ENCODE results near the gene NR6A1. TPM values are rescaled to one million over a fixed set of nuclear protein-coding genes. Genes with fewer than 3 reads are reported as not detected.

The NR6A1 gene
- total and polyA plus RNA-seq, 2 experiments from 2014 or later, result 44.2 to 139 TPM

- TF ChIP-seq CTCF (conservative IDR thresholded peaks at IDR 0.05; ENCODE audit: low read depth in 2 of 2) (no peak), NANOG (IDR thresholded peaks at IDR 0.05; ENCODE audit: borderline replicate concordance) (no peak), EZH2 (IDR thresholded peaks at IDR 0.05; ENCODE audit: low read depth, unreplicated experiment) (no peak), POLR2AphosphoS5 (IDR thresholded peaks at IDR 0.05; ENCODE audit: low read depth) (no peak), JUNB (IDR thresholded peaks at IDR 0.05; ENCODE audit: unreplicated experiment) (no peak), ZNF331 (CRISPR knock-in tag; IDR thresholded peaks at IDR 0.05; ENCODE audit: low read depth) (no peak), EZH2phosphoT487 (IDR thresholded peaks at IDR 0.05; ENCODE audit: unreplicated experiment) (no peak), ZNF114 (CRISPR knock-in tag; IDR thresholded peaks at IDR 0.05) (no peak), STAT1 (IDR thresholded peaks at IDR 0.05; ENCODE audit: unreplicated experiment) (no peak), CREB1 (CRISPR knock-in tag; IDR thresholded peaks at IDR 0.05; ENCODE audit: low read depth) (no peak)
- TF ChIP-seq, protein P1, sequence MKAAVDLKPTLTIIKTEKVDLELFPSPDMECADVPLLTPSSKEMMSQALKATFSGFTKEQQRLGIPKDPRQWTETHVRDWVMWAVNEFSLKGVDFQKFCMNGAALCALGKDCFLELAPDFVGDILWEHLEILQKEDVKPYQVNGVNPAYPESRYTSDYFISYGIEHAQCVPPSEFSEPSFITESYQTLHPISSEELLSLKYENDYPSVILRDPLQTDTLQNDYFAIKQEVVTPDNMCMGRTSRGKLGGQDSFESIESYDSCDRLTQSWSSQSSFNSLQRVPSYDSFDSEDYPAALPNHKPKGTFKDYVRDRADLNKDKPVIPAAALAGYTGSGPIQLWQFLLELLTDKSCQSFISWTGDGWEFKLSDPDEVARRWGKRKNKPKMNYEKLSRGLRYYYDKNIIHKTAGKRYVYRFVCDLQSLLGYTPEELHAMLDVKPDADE (IDR thresholded peaks at IDR 0.05), result no peak
Observed at GRCh38 chr9:124559871-124560270, 211.2 kb downstream of the NR6A1 start (continued).

DNA sequence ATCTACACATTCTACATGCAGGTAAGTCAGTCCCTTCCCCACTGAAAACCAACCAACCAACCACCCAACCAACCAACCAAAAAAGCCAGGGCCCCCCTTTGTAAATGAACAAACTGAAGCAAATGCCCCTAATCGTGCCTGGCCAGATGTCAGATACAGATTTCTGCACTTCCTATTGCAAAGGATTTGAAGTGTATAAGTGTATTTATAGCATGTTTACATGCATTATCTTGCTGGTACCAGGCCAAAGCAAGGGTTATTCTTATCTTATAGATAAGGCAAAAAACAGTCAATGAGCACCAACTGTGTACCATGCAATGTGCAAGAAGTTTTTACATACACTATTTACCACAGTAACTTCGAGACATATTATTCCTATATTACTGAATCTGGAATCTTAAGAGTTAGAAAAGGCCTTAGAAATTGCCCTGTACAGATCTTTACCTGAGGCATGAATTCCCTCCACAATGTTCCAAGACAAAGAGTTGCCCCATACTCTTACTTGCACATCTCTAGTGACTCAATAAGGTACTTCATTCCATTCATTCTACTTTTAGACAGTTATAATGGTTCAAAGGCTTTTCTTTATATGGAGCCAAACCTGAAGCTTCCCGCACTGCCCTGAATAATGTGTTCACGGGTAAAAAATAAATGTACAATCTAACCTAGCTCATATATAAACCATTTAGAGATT, 212.2 kb downstream of the NR6A1 start:
- Histone ChIP-seq H3K36me3 (ENCODE audit: insufficient read depth) (no peaks in the 10 kb centered on the region), H3K9me2 (ENCODE audit: insufficient read depth) (no peaks in the 10 kb centered on the region), H3K4me3 (no peak overlapping the region), H2AFZ (no peak overlapping the region), H3F3A (replicated peaks; ENCODE audit: low read depth) (no peaks in the 10 kb centered on the region), H3K4me1 (ENCODE audit: insufficient read depth) (peaks cover 27% of the 10 kb centered on the region; the same call in 1 of the 2 replicates), H3K27me3 (ENCODE audit: insufficient read depth) (no peaks in the 10 kb centered on the region), H3K79me2 (replicated peaks; ENCODE audit: insufficient read depth) (peaks cover 30% of the 10 kb centered on the region), H4K20me1 (replicated peaks; ENCODE audit: insufficient read depth) (no peaks in the 10 kb centered on the region), H3K27ac (ENCODE audit: low read depth) (no peak overlapping the region; the same call in 1 of the 2 replicates), H3K4me2 (no peak overlapping the region)
- peaks cover 1% of the 10 kb centered on the region for H3K27me3 Mint-ChIP-seq (ENCODE audit: insufficient read depth, low read depth, poor library complexity)
- DNase-seq (ENCODE audit: low spot score) (no peak), ATAC-seq (no peak)
- H3K4me1 Mint-ChIP-seq, result peaks cover 41% of the 10 kb centered on the region
- no peak overlapping the region for H3K27ac Mint-ChIP-seq
- H3K36me3 Mint-ChIP-seq (ENCODE audit: low read depth), result peaks cover 5% of the 10 kb centered on the region; the same call in 1 of the 3 replicates
- no peaks in the 10 kb centered on the region for H3K9me3 Mint-ChIP-seq
- no peak overlapping the region for H3K4me3 Mint-ChIP-seq
- TF ChIP-seq NANOG (IDR thresholded peaks at IDR 0.05; ENCODE audit: borderline replicate concordance), result no peak
- TF ChIP-seq, protein P1 (IDR thresholded peaks at IDR 0.05), result no peak
- TF ChIP-seq, protein P2, sequence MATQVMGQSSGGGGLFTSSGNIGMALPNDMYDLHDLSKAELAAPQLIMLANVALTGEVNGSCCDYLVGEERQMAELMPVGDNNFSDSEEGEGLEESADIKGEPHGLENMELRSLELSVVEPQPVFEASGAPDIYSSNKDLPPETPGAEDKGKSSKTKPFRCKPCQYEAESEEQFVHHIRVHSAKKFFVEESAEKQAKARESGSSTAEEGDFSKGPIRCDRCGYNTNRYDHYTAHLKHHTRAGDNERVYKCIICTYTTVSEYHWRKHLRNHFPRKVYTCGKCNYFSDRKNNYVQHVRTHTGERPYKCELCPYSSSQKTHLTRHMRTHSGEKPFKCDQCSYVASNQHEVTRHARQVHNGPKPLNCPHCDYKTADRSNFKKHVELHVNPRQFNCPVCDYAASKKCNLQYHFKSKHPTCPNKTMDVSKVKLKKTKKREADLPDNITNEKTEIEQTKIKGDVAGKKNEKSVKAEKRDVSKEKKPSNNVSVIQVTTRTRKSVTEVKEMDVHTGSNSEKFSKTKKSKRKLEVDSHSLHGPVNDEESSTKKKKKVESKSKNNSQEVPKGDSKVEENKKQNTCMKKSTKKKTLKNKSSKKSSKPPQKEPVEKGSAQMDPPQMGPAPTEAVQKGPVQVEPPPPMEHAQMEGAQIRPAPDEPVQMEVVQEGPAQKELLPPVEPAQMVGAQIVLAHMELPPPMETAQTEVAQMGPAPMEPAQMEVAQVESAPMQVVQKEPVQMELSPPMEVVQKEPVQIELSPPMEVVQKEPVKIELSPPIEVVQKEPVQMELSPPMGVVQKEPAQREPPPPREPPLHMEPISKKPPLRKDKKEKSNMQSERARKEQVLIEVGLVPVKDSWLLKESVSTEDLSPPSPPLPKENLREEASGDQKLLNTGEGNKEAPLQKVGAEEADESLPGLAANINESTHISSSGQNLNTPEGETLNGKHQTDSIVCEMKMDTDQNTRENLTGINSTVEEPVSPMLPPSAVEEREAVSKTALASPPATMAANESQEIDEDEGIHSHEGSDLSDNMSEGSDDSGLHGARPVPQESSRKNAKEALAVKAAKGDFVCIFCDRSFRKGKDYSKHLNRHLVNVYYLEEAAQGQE (IDR thresholded peaks at IDR 0.05; ENCODE audit: unreplicated experiment), result no peak
- TF ChIP-seq STAT1 (IDR thresholded peaks at IDR 0.05; ENCODE audit: unreplicated experiment), result no peak
- no peak for TF ChIP-seq EZH2 (IDR thresholded peaks at IDR 0.05; ENCODE audit: low read depth, unreplicated experiment)
